GM15510 (cell line): Measurements from ENCODE around the gene FAF1.

Experiments
- POLR2A ChIP-seq: IDR thresholded peaks from 3 replicates; pipeline ENCODE4 v1.6.1; 2011; ENCODE audit warnings: borderline replicate concordance; ENCODE audit not compliant: insufficient read length; ENCODE audit errors: extremely low read depth

The FAF1 gene

GRCh38 chr1:50836117-50836516 lies 124.0 kb downstream of the FAF1 start:
- no peak for TF ChIP-seq POLR2A

GRCh38 chr1:50833216-50833615 lies 126.9 kb downstream of the FAF1 start:
- no peak for TF ChIP-seq POLR2A

GRCh38 chr1:50832167-50832566 lies 127.9 kb downstream of the FAF1 start:
- no peak for TF ChIP-seq POLR2A

GRCh38 chr1:50831300-50832061 lies 128.6 kb downstream of the FAF1 start:
- no peak for TF ChIP-seq POLR2A

GRCh38 chr1:50830621-50831020 lies 129.4 kb downstream of the FAF1 start:
- no peak for TF ChIP-seq POLR2A

GRCh38 chr1:50829014-50829958 lies 130.8 kb downstream of the FAF1 start:
- TF ChIP-seq POLR2A, result no peak

- TF ChIP-seq POLR2A, result no peak
Observed at GRCh38 chr1:50827546-50827945, 132.5 kb downstream of the FAF1 start.

GRCh38 chr1:50822035-50822776 lies 137.9 kb downstream of the FAF1 start:
- no peak for TF ChIP-seq POLR2A

- TF ChIP-seq POLR2A, result no peak
Observed at GRCh38 chr1:50820545-50820944, 139.5 kb downstream of the FAF1 start.

- no peak for TF ChIP-seq POLR2A
Observed at GRCh38 chr1:50812346-50812745, 147.7 kb downstream of the FAF1 start.

GRCh38 chr1:50808296-50808695 lies 151.8 kb downstream of the FAF1 start:
- no peak for TF ChIP-seq POLR2A

GRCh38 chr1:50796272-50796671 lies 163.8 kb downstream of the FAF1 start:
- no peak for TF ChIP-seq POLR2A

GRCh38 chr1:50793521-50793920 lies 166.5 kb downstream of the FAF1 start:
- no peak for TF ChIP-seq POLR2A

GRCh38 chr1:50787266-50787665 lies 172.8 kb downstream of the FAF1 start:
- no peak for TF ChIP-seq POLR2A

- TF ChIP-seq POLR2A, result no peak
Observed at GRCh38 chr1:50783286-50783685, 176.8 kb downstream of the FAF1 start.
